GM18519 (cell line): ENCODE data around the gene TSPEAR.

Experiments used
- ATAC-seq: cut with Tn5 transposase; IDR thresholded peaks from one replicate; pipeline ENCODE4 v1.9.1; 2021; ENCODE audit warnings: mild to moderate bottlenecking, moderate library complexity; ENCODE audit not compliant: unreplicated experiment, low FRiP score

The TSPEAR gene

DNA sequence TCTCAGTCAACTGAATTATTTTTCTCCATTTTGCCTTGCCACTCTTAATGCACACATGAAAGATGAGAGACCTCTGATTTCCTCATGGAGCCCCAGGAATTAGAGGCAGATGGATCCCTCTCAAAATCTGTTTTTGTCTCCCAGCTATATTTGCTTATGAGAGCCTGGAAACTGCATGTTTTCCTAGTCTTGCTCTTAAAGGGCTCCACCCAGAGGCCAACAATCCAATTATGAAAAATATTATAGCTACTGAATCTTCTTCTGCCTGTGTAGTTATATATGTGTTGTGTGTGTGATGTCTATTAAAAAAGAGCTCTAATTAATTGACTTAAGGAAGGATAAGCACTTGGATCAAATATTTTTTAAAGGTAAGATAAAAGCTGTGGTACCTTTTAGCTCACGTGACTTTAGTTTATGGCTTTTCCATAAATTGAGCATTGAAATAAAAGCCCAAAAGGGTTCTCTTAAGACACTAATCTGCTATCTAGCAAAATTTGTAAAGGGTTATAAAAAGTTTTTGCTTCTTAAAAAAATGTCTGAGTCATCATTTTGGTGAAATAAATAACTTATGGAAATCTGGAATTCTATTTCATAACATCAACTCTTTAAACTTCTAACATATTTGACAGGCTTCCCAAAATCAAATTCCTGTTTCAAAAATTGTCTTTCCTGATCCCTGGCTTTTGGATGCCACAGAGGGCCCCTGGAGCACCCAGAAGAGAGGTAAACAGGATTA is 31.2 kb upstream of the TSPEAR start:
- ATAC-seq, result no peak

DNA sequence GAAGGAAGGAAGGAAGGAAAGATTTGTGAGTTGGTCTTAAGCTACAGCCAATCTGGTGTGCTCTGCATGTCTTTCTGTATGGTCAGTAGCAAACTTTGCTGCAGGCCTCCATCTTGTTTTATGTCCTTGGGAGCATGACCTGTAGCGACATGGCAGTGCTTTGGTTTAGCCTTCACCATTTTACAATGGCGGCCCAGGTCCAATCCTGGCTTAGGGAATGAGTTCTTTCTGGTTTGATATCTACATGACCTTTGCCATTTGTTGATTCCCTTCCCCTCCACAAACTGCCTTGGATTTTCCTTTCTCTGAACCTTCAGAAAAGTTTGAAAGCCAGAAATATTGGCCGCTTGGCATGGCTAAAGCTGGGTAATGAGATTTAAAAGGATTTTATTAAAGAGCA is 30.5 kb upstream of the TSPEAR start:
- no peak for ATAC-seq

DNA sequence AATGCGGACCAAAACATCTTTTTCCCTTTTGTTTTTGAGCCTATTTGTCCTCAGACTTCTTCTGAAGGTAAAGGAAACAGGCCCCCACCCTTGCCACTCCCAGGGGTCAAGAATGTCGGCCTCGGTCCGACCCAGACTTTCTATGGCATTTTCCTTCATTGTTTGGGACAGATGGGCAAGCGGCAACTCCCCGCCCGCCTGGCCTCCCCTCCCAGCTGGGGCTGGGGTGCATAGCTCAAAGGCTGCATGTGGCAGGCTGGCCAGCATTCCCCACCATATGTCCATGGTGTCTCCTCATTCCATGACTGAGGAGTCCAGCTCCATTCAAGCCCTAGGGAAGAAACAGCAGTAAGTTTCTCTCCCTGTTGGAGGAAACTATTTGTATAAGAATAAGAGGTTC is 29.4 kb upstream of the TSPEAR start:
- ATAC-seq, result no peak

DNA sequence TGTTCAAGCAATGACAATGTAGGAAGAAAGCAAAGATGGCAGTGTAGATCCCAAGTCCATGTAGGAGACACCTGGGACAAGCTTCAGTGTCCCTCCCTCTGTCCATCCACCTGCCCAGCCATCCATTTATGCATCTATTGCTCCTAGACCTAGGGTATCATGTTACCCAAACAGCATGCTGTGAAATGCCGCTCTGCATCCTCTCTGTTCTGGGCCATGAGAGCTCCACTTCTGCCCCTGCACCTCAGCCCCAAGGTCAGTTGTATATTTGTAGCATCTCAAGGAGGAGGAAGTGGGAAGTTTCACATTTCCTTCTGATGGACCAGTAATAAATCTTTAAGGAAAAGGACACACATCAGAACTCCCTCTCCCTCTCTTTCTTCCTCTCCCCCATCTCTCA is 27.9 kb upstream of the TSPEAR start:
- ATAC-seq, result no peak

DNA sequence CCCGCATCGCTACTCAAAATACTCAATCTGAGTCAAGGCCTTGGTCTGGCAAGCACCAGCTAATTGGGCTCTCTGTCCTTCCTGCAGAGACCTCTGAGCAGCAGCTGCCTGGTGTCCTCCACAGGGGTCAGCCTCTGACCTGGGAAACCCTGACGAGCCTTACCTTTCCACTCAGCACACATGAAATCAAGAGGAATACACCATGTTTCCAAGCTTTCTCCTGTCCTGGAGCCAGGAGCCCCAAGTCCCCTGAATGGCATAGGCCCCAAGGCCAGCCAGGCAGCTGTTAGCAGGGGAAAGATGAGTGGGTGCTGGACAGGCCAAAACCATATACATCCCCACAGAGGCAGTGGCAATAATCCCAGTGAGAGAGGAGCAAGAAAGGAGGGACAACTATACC is 27.2 kb upstream of the TSPEAR start:
- no peak for ATAC-seq

DNA sequence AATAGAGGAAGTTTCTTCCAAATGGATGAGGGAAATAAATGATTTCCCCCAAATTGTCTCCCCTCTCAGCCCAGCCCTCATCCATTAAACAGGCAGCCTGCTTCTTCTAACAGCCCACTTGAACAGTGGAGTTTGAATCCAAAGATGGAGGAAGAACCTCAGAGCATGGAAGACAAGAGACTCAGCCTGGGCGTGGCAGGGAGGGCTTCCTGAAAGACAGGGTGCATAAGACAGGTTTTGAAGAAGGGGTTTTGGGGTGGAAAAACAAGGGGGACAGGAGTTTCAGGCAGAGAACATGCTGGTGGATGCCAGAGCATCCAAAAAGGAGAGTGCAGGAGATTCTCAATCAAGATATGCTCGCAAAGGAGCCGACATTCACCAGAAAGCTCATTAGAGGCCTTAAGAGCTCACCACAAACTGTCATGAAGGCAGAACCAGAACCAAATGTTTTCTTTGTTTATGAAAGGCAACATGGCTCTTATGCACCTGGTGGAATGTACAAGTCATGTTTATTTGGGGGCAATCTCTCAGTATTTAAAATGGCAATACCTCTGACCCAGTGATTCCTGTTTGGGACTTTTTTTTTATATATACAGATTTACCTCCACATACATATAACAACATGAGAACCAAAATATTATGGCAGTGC is 26.5 kb upstream of the TSPEAR start:
- ATAC-seq, result no peak

DNA sequence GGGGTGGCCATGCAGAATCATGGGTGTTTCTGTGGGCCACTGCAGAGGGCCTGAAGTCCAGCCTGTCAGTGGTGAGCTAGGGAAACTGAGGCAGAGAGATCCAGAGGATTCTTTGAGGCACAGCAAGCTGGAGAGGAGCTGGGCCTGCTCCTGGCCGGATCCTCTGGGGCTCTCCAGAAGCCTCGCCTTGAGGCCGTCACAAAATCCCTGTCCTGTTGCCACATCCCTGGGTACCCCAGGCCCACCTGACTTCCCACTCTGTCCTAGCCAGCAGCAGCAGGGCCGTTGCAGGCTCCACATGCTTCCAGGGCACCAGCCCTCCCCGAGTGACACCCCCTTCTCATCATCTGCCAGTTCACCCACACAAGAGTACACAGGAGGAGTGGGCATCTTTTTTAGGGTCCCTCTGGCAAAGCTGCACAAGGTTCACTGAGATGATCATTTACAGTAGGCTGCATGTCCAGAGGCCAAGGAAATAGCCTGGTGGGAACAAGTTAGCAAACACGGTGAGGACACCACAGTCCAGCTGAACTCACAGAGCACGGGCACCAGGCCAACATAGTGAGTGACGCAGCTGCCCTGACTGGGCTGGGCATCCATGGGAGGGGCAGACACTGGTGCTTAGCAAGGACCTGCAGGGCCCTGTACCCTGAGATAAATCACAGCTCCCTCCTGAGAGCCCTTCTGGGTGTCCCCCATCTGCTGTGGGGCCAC is 25.1 kb upstream of the TSPEAR start:
- no peak for ATAC-seq

DNA sequence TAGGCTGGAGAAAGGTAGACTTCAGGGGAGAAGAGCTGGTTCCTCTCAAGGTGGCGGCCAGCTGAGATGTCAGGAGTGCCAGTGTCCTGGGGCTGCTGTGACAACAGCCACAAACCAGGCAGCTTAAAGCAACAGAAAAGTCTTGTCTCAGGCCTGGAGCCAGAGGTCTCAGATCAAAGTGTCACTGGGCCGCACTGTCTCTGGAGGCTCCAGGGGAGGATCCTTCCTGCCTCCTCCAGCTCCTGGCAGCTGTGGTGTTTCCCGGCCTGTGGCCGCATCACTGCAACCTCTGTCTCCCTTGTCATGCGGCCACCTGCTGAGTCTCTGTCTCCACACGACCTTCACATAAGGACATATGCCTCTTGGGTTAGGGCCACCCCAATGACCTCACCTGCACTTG is 24.4 kb upstream of the TSPEAR start:
- no peak for ATAC-seq

DNA sequence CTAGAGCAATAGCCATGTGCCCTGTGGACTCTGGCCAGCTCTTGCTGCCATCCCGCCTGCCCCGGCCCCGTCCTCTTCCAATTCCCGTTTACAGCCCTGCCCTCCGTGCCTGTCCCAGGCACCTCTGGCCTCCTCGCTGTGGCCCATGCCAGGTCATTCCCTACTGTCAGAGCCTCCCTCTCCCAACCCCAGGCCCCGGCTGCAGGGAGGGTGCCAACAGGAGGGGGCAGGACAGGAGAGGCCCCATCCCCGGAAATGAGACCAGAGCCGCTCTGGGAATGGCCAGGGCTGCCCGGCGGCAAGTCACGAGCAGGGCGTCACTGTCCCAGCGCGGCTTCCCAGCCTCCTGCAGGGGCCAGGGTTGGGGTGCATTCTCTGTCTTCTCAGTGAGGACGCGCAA is 23.5 kb upstream of the TSPEAR start:
- no peak for ATAC-seq

DNA sequence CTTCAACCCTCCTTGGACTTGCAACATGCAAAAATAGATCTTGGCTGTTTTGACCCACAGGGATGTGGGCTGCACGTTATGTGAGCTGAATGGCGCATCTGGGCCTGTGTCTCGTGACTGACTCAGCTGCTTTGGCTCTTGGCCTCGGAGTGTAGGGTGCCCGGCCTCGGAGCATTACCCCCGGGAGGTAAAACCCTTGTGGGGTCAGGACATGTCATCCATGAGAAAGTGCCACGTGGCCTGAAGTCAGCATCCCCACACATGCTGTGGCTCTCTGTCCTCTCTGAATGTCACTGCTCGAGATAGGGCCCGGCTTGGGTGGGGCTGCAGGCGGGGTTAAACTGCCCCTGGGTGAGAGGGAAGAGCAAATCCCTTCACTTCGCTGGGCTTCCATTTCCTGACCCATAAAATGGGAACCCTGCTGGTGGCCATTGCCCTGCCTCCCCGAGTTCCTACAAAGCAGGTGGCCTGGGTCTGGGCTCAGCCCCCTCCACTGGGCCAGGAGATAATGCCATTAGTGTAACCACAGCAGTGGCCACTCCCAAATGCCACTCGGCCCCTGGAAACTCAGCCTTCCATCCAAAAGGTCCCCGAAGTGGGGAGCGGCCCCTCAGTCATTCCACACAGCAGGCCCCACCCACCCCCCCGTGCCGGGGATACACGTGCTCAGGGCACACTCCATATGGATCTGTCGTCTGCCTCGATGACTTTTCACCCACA is 22.8 kb upstream of the TSPEAR start:
- no peak for ATAC-seq

DNA sequence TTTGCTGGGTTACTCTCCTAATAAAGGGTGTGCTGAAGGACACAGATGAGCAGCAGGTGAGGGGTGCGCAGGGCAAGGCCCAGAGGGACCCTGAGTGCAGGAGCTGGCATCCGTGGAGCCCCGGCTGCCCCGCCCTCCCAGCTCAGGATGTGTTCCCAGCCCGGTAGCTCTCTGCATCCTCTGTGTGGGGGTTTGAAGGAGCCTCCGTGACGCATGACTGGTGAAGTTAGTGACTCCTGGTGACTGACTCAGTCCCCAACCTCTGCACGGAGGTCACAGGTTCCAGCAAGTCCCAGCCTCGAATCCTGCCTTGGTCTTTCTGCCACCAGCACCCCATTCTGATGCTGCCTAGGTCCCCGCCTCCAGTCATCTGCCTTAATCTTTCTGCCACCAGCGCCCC is 21.6 kb upstream of the TSPEAR start:
- ATAC-seq, result no peak

DNA sequence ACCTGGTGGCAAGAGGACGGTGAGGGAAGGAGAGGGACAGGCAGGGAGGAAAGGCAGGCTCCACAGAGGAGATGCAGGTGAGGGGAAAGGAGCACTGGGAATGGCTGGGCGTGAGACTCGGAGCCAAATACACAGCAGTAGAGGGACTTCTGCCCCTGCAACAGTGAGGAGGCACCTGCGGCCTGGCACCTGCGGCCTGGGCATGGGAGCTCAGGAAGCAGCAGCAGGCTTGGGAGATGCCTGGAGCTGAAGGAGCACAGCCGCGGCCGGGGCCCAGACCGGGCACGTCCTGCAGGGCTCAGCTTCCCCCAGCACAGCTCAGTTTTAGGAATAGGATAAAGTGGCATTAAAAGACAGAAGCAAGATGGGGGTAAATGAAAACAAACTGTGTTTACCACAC is 20.9 kb upstream of the TSPEAR start:
- ATAC-seq, result no peak

DNA sequence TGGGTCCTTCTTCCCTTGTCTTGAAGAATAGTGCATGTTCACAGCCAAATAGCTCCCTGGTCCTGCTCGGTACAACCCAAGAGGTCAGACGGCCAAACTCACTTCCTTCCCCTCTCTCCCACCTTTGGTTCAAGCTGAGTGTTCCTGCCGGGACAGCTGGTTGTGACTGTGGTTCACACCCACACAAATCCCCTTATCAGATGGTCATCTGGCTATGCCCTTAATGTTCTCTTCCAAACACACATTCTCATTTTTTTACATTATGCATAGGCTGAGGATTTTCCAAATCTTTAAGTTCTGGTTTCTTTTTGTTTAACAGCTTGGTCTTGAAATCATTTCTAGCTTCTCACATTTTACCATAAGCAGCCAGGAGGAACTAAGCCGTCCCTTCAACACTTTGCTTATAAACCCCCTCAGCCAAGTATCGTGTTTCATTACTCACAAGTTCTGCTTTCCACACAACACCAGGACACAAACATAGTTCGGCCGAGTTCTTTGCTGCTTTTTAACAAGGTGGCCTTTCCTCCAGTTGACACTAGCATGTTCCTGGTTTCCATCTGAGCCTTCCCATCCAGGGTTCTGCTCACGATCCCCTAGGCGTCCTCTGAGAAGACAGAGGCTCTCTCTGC is 19.7 kb upstream of the TSPEAR start:
- no peak for ATAC-seq

DNA sequence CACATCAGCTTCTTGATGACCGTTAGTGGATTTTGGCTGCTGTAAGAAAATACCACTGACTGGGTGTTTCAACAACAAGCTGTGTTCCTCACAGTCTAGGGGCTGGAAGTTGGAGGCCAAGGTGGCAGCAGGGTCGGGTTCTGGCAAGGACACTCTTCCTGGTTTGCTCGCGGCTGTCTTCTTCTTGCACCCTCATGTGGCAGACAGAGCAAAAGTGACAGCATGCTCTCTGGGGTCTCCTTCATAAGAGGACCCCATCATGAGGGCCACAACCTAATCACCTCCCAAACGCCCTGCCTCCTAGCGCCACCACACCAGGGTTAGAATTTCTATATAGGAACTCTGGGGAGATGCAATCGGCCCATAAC is 18.6 kb upstream of the TSPEAR start:
- no peak for ATAC-seq

DNA sequence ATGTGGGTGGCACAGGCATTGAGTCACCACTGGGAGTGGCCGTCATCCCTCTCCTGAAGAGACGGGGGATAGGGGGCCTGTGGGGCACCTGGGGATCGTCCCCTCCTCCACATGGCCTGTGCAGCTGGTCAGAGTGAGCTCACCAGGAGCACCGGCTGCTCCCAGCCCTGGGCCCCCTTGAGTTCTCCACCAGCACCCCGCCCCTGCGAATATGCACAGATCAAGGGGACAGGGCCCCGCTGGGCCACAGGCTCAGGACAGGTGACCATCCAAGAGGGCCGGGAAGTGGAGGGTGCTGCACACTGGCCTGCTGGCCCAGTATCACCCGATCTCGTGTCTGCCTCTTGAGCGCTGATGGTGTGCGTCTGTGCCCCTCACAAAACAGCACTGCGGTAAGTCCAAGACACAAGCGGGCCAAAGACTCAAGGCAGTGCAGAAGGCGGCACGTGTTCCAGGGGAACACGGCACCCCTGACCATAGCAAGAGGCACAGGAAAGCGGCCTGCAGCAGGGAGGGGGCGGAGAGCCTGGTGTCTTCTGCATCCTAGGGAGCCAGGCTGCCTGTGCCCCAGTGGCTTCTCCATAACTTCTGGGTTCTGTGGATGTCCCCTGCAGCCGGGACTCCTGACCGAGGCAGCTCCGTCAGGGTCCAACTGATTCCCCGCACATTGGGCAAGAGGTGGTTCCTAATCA is 18.1 kb upstream of the TSPEAR start:
- no peak for ATAC-seq

DNA sequence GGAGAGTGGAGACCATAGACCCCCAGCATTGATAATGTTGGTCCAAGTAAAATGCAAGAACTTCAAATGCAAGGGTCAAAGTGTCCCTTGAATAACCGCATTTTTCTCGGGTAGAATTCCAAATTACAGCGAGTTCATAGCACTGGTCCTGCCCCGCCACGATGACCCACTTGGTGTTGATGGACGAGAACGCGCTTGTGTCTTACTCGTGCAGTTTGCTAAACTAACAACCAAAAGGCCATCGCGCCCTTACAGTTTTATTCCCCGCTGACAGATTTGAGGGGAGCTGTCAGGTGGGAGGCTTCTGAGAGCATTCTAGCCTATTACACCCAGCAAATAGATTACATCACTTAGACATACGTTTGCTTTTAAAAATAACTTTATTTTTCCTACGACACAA is 17.3 kb upstream of the TSPEAR start:
- no peak for ATAC-seq

DNA sequence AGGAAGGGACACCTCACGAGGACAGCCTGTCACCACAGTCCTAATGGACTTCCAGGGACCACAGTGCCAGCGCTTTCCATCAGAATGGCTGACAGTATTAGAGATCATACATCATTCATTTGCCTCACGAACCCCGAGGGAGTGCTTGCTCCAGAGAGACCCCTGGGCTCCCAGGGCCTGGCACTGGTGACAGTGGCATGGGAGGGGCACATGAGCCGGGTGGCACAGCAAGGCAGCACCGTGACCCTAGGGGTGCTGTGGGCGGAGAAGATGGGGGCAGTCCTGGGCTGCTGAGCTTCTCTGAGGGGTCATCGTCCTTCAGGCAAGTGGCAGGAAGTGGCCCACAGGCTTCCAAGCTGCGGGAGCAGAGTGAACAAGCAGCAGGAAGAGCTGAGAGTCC is 16.4 kb upstream of the TSPEAR start:
- ATAC-seq, result no peak

DNA sequence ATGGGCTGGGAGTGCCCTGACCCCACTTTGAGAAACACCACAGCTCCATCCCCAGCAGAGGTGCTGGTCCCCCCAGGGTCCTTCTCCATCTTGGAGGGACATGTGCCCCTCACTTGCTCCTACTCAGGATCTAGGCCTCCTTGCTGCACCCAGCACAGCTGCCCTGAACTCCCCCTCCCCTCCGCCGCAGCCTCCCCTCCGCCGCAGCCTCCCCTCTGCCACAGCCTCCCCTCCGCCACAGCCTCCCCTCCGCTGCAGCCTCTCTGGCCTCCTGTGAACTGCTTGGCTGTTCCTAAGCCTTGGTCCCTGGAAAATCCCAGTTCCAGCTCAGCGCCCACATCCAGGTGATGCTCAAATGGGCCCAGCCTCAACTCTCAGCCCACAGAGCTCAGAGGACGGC is 15.9 kb upstream of the TSPEAR start:
- no peak for ATAC-seq

DNA sequence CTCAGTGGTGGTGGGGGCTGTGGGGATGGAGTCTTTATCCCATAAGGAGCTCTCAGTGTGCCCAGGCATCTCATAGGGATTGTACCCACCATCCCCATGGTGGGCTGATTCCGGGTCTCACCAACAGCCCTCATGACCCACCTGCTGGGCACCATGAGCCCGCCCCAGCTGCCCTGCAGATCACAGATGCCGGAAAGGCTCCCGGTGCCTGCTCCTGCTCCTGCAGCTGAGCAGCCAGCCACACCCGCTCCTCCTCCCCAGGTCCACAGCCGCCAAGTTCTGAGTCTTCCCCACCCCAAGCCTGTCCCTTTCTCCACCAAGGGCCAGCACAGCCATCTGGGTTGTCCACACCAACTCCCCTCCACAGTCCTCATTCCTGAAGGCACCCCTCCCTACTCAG is 15.5 kb upstream of the TSPEAR start:
- no peak for ATAC-seq

DNA sequence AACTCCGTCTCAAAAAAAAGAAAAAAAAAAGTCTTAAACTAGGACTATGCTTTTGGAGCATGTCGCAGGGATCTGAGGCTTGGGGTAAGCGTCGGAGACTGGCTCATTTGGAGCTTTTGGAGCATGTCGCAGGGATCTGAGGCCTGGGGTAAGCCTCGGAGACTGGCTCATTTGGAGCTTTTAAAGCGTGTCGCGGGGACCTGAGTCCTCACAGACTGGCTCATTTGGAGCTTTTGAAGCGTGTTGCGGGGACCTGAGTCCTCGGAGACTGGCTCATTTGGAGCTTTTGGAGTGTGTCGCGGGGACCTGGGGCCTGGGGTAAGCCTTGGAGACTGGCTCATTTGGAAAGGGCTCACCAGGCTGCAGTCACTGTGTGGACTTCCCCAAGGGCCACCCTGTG is 13.6 kb upstream of the TSPEAR start:
- ATAC-seq, result no peak
